ENCODE measurements around the gene PIK3R3. TPM values are rescaled to one million over a fixed set of nuclear protein-coding genes. Genes with fewer than 3 reads are reported as not detected.

The PIK3R3 gene
- total RNA-seq, 1 experiment from 2014 or later = 12.4 TPM

GRCh38 chr1:46158312-46159281, 26.2 kb upstream of the PIK3R3 start:
- TF ChIP-seq, protein P1, sequence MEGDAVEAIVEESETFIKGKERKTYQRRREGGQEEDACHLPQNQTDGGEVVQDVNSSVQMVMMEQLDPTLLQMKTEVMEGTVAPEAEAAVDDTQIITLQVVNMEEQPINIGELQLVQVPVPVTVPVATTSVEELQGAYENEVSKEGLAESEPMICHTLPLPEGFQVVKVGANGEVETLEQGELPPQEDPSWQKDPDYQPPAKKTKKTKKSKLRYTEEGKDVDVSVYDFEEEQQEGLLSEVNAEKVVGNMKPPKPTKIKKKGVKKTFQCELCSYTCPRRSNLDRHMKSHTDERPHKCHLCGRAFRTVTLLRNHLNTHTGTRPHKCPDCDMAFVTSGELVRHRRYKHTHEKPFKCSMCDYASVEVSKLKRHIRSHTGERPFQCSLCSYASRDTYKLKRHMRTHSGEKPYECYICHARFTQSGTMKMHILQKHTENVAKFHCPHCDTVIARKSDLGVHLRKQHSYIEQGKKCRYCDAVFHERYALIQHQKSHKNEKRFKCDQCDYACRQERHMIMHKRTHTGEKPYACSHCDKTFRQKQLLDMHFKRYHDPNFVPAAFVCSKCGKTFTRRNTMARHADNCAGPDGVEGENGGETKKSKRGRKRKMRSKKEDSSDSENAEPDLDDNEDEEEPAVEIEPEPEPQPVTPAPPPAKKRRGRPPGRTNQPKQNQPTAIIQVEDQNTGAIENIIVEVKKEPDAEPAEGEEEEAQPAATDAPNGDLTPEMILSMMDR (conservative IDR thresholded peaks at IDR 0.05) = no peak

More at GRCh38 chr1:46158312-46159281, 26.2 kb upstream of the PIK3R3 start:
- DNase-seq = no peak
- Histone ChIP-seq H2BK12ac (ENCODE audit: insufficient read length, low read depth, low read length) (no peak overlapping the region), H2BK5ac (ENCODE audit: insufficient read length, low read length) (no peak overlapping the region), H4K91ac (ENCODE audit: insufficient read length, low read depth, low read length) (no peak overlapping the region), H3K4me2 (ENCODE audit: insufficient read depth, insufficient read length, low read length) (no peak overlapping the region), H3K9me3 (ENCODE audit: control insufficient read depth, low read depth, low read length) (no peaks in the 10 kb centered on the region), H3K27ac (ENCODE audit: insufficient read length, low read depth, low read length) (no peak overlapping the region), H3K4ac (ENCODE audit: low read depth, low read length) (no peak overlapping the region), H3K4me1 (ENCODE audit: insufficient read depth, low read length) (no peaks in the 10 kb centered on the region), H2AK5ac (ENCODE audit: insufficient read length, low read length) (no peak overlapping the region), H2AFZ (ENCODE audit: low read length) (no peak overlapping the region), H4K20me1 (ENCODE audit: control insufficient read depth, insufficient read depth, insufficient read length) (no peaks in the 10 kb centered on the region), H4K5ac (ENCODE audit: insufficient read length, low read depth, low read length) (no peak overlapping the region), H3K79me1 (ENCODE audit: insufficient read depth, low read depth, low read length, poor library complexity, severe bottlenecking) (no peaks in the 10 kb centered on the region), H3K23ac (ENCODE audit: insufficient read length, low read depth, low read length) (no peak overlapping the region), H3K18ac (ENCODE audit: insufficient read length, low read depth, low read length) (no peak overlapping the region), H4K8ac (replicated peaks; ENCODE audit: insufficient read length, low read depth, low read length) (no peak overlapping the region), H3T11ph (ENCODE audit: low read length) (no peak overlapping the region), H2BK15ac (ENCODE audit: low read depth, low read length) (no peak overlapping the region), H3K23me2 (ENCODE audit: insufficient read length, low read depth, low read length, poor library complexity, severe bottlenecking) (no peaks in the 10 kb centered on the region), H3K27me3 (ENCODE audit: insufficient read depth, low read length) (no peaks in the 10 kb centered on the region), H3K9ac (ENCODE audit: extremely low read depth, insufficient read length, low read length) (no peak overlapping the region), H3K79me2 (ENCODE audit: insufficient read depth, low read length) (no peaks in the 10 kb centered on the region), H3K56ac (ENCODE audit: insufficient read length, low read depth, low read length) (no peak overlapping the region), H2BK20ac (ENCODE audit: low read depth, low read length, poor library complexity, severe bottlenecking) (no peak overlapping the region), H3K14ac (ENCODE audit: insufficient read depth, low read length) (no peak overlapping the region), H2BK120ac (ENCODE audit: low read depth, low read length, poor library complexity, severe bottlenecking) (no peak overlapping the region)
- no CpG with 5 or more reads among the region's 13 CpGs for WGBS (ENCODE audit: extremely low coverage, insufficient read length, low lambda C conversion rate)
- peaks cover 1% of the 10 kb centered on the region; the same call in 1 of the 2 replicates for H3K27me3 Mint-ChIP-seq (ENCODE audit: low read depth)
- H3K9me3 Mint-ChIP-seq = no peaks in the 10 kb centered on the region
- H3K27ac Mint-ChIP-seq = no peak overlapping the region
- H3K36me3 Mint-ChIP-seq (ENCODE audit: insufficient read depth in 1 of 3, low read depth in 3 of 3) = no peaks in the 10 kb centered on the region; a peak in 1 of 7 replicates
- H3K4me1 Mint-ChIP-seq = no peaks in the 10 kb centered on the region
- no peak overlapping the region for H3K4me3 Mint-ChIP-seq

Measured in H9 (cell line).